ENCODE results near the gene PECR. TPM values are rescaled to one million over a fixed set of nuclear protein-coding genes. Genes with fewer than 3 reads are reported as not detected.

The PECR gene
- total RNA-seq, 2 experiments from 2014 or later: 9.1 to 10.3 TPM

DNA sequence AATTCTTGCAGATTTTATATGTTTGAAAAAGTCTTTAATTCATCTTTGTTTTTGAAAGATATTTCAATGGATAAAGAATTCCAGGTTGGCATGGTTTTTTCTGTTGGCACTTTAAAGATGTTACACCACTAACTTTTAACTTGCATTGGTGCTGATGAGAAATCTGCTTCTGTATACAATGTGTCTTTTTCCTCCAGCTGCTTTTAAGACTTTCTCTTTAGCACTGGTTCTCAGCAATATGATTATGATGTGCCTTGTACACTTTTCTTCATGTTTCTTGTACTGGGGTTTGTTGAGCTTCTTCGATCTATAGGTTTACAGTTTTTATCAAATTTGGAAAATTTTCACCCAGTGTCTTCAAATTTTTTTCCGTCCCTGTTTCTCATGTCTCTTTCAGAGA lies 29.2 kb downstream of the PECR start:
- TF ChIP-seq CTCF (IDR thresholded peaks at IDR 0.05): no peak
- ChIA-PET POLR2A (no interaction called here), CTCF (no interaction called here)
- H3K27me3 Mint-ChIP-seq: no peaks in the 10 kb centered on the region
- no peaks in the 10 kb centered on the region for H3K27me3 ChIP-seq (ENCODE audit: control insufficient read depth in 1 of 2, insufficient read depth in 2 of 2, low read length in 2 of 2)
- H3K9me3 ChIP-seq (ENCODE audit: control insufficient read depth in 1 of 2, insufficient read depth in 1 of 2, low read length in 2 of 2): no peaks in the 10 kb centered on the region
- H3K27ac Mint-ChIP-seq: no peak overlapping the region
- H3K4me1 ChIP-seq (ENCODE audit: insufficient read depth, low read length): peaks cover under 1% of the 10 kb centered on the region
- H3K4me1 Mint-ChIP-seq (ENCODE audit: low read depth): peaks cover 18% of the 10 kb centered on the region
- no peak overlapping the region for H3K27ac ChIP-seq (ENCODE audit: low read depth in 1 of 2, low read length in 2 of 2)
- no peak for DNase-seq
- H3K4me3 Mint-ChIP-seq: no peak overlapping the region
- H3K9me3 Mint-ChIP-seq: no peaks in the 10 kb centered on the region
- H3K36me3 Mint-ChIP-seq (ENCODE audit: low read depth): peaks cover 53% of the 10 kb centered on the region
- no peak overlapping the region for H3K4me3 ChIP-seq (ENCODE audit: low read length)
- intact Hi-C loops (cut with DNase I, micrococcal nuclease): loop anchor here in 1 of 2 experiments (10.0 kb wide), 1 partner anchor 62 kb away; no protein-coding TSS in a partner anchor
- ATAC-seq (ENCODE audit: poor library complexity): no peak
- peaks cover 3% of the 10 kb centered on the region for H3K36me3 ChIP-seq (ENCODE audit: insufficient read depth, low read length)

- no peak for ATAC-seq (ENCODE audit: poor library complexity)
- POLR2A ChIA-PET: no interaction called here
Measured at GRCh38 chr2:216051350-216051749, 30.3 kb downstream of the PECR start.

GRCh38 chr2:216049452-216049851 lies 32.2 kb downstream of the PECR start:
- Mint-ChIP-seq H3K27ac (no peak overlapping the region), H3K4me1 (ENCODE audit: low read depth) (no peaks in the 10 kb centered on the region)
- POLR2A ChIA-PET: no interaction called here

More at GRCh38 chr2:216051350-216051749, 30.3 kb downstream of the PECR start:
- no peak for TF ChIP-seq CTCF (IDR thresholded peaks at IDR 0.05)
- no peaks in the 10 kb centered on the region for H3K9me3 Mint-ChIP-seq
- H3K27ac Mint-ChIP-seq: no peak overlapping the region
- peaks cover 59% of the 10 kb centered on the region for H3K36me3 Mint-ChIP-seq (ENCODE audit: low read depth)
- Histone ChIP-seq H3K9me3 (ENCODE audit: control insufficient read depth in 1 of 2, insufficient read depth in 1 of 2, low read length in 2 of 2) (no peaks in the 10 kb centered on the region), H3K27ac (ENCODE audit: low read depth in 1 of 2, low read length in 2 of 2) (no peak overlapping the region), H3K4me1 (ENCODE audit: insufficient read depth, low read length) (no peaks in the 10 kb centered on the region), H3K36me3 (ENCODE audit: insufficient read depth, low read length) (peaks cover 13% of the 10 kb centered on the region), H3K4me3 (ENCODE audit: low read length) (no peak overlapping the region), H3K27me3 (ENCODE audit: control insufficient read depth in 1 of 2, insufficient read depth in 2 of 2, low read length in 2 of 2) (no peaks in the 10 kb centered on the region)
- H3K4me3 Mint-ChIP-seq: no peak overlapping the region
- no peak for DNase-seq
- intact Hi-C loops (cut with DNase I, micrococcal nuclease): loop anchor here in 1 of 2 experiments (10.0 kb wide), 1 partner anchor 63 kb away; no protein-coding TSS in a partner anchor
- no peaks in the 10 kb centered on the region for H3K27me3 Mint-ChIP-seq
- peaks cover 8% of the 10 kb centered on the region for H3K4me1 Mint-ChIP-seq (ENCODE audit: low read depth)
- CTCF ChIA-PET: interaction anchor here (0.9 kb wide), 1 partner anchor 18 kb away, joined by 3 read pairs; no protein-coding TSS in a partner anchor

More at GRCh38 chr2:216049452-216049851, 32.2 kb downstream of the PECR start:
- peaks cover 64% of the 10 kb centered on the region for H3K36me3 Mint-ChIP-seq (ENCODE audit: low read depth)
- H3K27me3 Mint-ChIP-seq: no peaks in the 10 kb centered on the region
- H3K9me3 ChIP-seq (ENCODE audit: control insufficient read depth in 1 of 2, insufficient read depth in 1 of 2, low read length in 2 of 2): no peaks in the 10 kb centered on the region
- DNase-seq: no peak
- no peak overlapping the region for H3K4me3 ChIP-seq (ENCODE audit: low read length)
- H3K4me1 ChIP-seq (ENCODE audit: insufficient read depth, low read length): no peaks in the 10 kb centered on the region
- no peaks in the 10 kb centered on the region for H3K9me3 Mint-ChIP-seq
- CTCF ChIA-PET: interaction anchor here (0.7 to 1.8 kb wide), 3 partner anchors 10 to 119 kb away, joined by 3 to 6 read pairs (median 4); no protein-coding TSS in a partner anchor
- H3K36me3 ChIP-seq (ENCODE audit: insufficient read depth, low read length): peaks cover 15% of the 10 kb centered on the region
- no peaks in the 10 kb centered on the region for H3K27me3 ChIP-seq (ENCODE audit: control insufficient read depth in 1 of 2, insufficient read depth in 2 of 2, low read length in 2 of 2)
- no peak for TF ChIP-seq CTCF (IDR thresholded peaks at IDR 0.05)
- ATAC-seq (ENCODE audit: poor library complexity): no peak
- intact Hi-C loops (cut with DNase I, micrococcal nuclease): no loop called here
- H3K4me3 Mint-ChIP-seq: no peak overlapping the region
- H3K27ac ChIP-seq (ENCODE audit: low read depth in 1 of 2, low read length in 2 of 2): no peak overlapping the region

Measured in CD4-positive, alpha-beta T cell (primary cell).